GM13977 (cell line): ENCODE data around the gene FAT1.
"Not testable (repeated sequence)": the region's sequence is repeated elsewhere in the genome, so short reads cannot be mapped to it uniquely, and the experiment has no call there.

Experiments
- DNase-seq: peaks from one replicate; pipeline ENCODE4 v3.0.0; 2012; ENCODE audit warnings: low spot score
- in situ Hi-C: fragments of 300-500 bp; cut with MboI; formaldehyde crosslinking; loops from one replicate; pipeline ENCODE4 v1.12.0; 2022; ENCODE audit warnings: low sequenced_read_pairs, low pct_unique_long_range_greater_than_20kb, mixed read lengths, inconsistent platforms; ENCODE audit not compliant: unreplicated experiment
- TF ChIP-seq, protein P1 (sequence below): IDR thresholded peaks from 2 replicates; pipeline ENCODE4 v1.5.1; 2012; ENCODE audit warnings: mild to moderate bottlenecking, control low read depth; ENCODE audit not compliant: insufficient read depth; ENCODE audit errors: extremely low read depth, missing control alignments

The FAT1 gene

DNA sequence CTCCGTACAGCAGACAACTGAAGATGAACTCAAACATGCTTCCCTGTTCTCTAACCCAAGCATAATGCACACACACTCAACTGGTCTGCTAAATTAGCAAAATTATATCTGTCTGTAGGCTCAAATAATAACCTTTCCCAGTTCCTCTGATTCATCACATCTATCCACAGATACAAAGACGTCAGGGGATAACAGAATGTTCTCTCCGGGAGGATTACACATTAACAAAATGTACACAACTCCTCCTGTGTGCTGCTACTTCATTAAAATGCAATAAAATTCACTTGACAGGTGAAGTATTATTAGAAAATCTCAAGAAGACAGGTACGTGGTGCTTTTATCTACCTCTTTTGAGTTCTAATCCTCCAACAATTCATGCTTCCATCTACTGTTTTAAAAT, 57.4 kb downstream of the FAT1 start:
- DNase-seq = no peak
- in situ Hi-C loops = no loop called here

DNA sequence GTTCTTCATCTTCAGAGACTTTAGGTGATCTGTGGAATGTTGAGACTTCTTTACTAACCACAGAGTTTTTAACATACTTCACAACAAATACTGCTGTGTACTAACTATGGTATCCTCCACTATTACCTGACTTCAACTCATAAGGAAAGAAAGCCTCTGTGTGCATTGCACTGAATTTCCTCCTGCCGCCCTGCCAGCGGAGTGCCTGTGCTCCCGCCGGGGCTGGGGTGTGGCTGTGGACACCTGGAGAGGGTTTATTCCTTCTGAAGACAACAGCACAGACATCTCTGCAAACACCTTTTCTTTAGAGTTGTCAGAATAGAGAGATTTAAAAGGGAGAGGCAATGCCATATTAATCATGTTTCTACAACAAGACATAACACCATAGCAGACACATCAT, 63.3 kb downstream of the FAT1 start:
- in situ Hi-C loops = no loop called here
- DNase-seq = no peak
- TF ChIP-seq, protein P1, sequence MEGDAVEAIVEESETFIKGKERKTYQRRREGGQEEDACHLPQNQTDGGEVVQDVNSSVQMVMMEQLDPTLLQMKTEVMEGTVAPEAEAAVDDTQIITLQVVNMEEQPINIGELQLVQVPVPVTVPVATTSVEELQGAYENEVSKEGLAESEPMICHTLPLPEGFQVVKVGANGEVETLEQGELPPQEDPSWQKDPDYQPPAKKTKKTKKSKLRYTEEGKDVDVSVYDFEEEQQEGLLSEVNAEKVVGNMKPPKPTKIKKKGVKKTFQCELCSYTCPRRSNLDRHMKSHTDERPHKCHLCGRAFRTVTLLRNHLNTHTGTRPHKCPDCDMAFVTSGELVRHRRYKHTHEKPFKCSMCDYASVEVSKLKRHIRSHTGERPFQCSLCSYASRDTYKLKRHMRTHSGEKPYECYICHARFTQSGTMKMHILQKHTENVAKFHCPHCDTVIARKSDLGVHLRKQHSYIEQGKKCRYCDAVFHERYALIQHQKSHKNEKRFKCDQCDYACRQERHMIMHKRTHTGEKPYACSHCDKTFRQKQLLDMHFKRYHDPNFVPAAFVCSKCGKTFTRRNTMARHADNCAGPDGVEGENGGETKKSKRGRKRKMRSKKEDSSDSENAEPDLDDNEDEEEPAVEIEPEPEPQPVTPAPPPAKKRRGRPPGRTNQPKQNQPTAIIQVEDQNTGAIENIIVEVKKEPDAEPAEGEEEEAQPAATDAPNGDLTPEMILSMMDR = no peak

More for the DNA sequence above, 57.4 kb downstream of the FAT1 start:
- TF ChIP-seq, protein P1 = no peak

DNA sequence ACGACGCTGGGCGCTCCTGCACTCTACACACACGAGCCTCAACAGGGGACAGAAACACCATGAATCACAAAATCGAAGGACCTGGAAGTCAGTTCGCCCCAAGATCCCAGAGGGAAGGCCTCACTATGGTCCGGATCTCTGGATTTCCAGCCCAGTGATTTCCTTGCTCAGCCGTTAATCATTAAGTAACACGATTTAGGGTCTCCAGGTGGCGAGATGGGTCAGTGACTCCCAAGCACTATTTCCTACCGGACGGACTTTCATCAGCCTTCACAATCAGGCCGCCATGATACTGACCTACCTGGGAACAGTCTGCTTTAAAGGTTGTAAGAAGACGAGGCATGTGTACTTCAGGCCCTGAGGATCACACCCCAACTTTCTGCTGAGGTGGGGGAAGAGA, 63.7 kb downstream of the FAT1 start:
- DNase-seq = no peak
- in situ Hi-C loops = no loop called here

DNA sequence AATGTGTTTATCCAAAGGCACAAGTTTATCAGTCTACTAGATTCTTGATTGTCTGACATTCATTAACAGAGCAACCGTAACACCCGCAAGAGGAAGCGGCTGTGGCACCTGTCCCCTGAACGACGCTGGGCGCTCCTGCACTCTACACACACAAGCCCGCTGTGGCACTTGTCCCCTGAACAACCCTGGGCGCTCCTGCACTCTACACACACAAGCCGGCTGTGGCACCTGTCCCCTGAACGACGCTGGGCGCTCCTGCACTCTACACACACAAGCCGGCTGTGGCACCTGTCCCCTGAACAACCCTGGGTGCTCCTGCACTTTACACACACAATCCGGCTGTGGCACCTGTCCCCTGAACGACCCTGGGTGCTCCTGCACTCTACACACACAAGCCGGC, 64.2 kb downstream of the FAT1 start:
- DNase-seq, in situ Hi-C loops: not testable (repeated sequence)

More for the DNA sequence above, 63.7 kb downstream of the FAT1 start:
- TF ChIP-seq, protein P1 = no peak

DNA sequence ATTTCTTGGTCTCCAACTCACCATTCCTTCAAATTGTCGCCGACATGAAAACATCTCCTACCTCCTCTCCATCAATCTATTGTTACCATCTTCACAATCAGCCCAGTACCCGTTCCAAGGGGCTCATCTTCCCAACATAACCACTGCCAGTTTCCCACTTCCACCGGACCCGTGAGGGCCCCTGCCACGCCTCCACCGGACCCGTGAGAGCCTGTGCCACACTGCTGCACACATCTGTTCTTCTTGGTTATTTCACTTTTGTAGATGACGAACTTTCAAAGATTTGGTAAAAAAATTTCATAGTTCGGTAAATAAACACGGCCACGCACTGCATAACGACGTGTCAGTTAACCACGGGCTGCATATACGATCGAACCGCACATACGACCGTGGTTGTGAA, 65.0 kb downstream of the FAT1 start:
- in situ Hi-C loops = no loop called here
- no peak for DNase-seq
- TF ChIP-seq, protein P1 = no peak

DNA sequence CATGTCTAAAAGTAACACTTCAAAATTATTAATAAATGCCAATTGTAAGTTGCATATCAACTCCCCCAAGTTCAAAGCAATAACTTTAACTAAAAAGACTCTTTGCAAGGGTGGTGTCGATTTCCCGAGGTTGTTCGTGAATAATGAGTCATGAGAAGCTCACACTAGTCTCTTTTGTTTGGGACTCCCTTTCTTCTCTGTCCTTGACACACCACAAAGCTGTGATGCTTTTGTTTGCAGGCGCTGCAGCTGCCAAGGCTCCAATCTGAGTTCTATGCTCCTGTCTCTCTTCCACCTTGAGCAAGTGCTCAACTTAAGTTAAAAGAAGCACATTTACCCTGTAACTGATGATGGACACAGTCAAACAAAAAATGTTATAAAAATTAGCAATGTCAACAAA, 65.9 kb downstream of the FAT1 start:
- in situ Hi-C loops = no loop called here
- no peak for DNase-seq

DNA sequence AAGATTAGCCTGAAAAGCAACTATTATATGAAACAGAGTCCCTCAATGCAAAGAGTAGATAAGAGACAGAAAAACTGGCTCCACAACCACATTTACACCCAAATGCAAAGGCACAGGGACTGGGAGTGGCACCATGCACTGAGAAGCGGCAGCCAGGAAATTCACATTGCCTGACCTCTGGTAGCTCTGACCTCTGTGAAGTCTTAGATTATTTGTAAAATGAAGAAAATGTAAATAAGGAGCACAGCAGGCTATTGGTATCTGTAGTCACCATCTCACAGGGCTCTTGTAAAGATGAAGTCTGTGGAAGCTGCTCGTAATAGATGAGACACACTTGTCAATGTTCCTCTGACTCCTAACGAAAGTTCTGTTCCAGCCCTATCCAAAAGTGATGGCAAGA, 69.7 kb downstream of the FAT1 start:
- in situ Hi-C loops = no loop called here
- no peak for DNase-seq
- TF ChIP-seq, protein P1 = no peak

More for the DNA sequence above, 65.9 kb downstream of the FAT1 start:
- TF ChIP-seq, protein P1 = no peak
